ENCODE results near the gene RBP7.

The RBP7 gene

GRCh38 chr1:10065344-10065685 lies 68.3 kb downstream of the RBP7 start:
- no peak for DNase-seq

More at GRCh38 chr1:10065344-10065685, 68.3 kb downstream of the RBP7 start:
- Mint-ChIP-seq H3K36me3 (ENCODE audit: low read depth) (peaks cover 22% of the 10 kb centered on the region), H3K27me3 (ENCODE audit: low read depth, poor library complexity) (no peaks in the 10 kb centered on the region), H3K27ac (peak overlapping the region; percentile 44), H3K4me1 (peaks cover 6% of the 10 kb centered on the region), H3K9me3 (no peaks in the 10 kb centered on the region), H3K4me3 (no peak overlapping the region)
- TF ChIP-seq CTCF (IDR thresholded peaks at IDR 0.05) = no peak

Measured in nephron progenitor cell (in vitro differentiated cells).